ENCODE results near the gene PKNOX2.

Gene PKNOX2

DNA sequence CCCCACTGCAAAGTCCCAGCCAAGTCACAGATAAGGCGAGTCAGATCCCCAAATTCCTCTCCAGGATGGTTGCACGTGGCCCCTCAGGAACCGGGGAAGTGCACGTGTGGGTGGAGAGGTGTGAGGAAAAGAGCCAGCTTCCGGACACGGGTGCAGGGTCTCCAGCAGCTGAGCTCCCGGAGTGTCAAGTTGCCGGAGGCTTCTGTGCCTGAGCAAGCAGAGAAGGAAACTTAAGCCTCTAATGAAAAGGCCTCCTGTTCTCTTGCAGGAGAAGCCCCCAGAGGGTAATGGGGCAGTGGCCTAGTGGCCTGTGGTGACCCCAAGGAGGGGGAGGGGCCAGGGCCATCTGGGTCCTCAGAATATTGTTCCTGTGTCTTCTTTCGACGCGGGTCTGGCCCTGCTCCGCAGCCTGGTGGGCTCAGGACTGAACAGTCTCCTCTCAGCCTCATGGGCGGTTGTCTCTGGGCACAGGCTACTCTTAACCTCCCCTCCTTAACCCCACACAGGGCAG lies 183.6 kb downstream of the PKNOX2 start:
- H3K4me3 Mint-ChIP-seq, result no peak overlapping the region
- intact Hi-C loops (cut with micrococcal nuclease), result loop anchor here (2.0 to 10.0 kb wide), 2 partner anchors 203 to 385 kb away; no protein-coding TSS in a partner anchor

DNA sequence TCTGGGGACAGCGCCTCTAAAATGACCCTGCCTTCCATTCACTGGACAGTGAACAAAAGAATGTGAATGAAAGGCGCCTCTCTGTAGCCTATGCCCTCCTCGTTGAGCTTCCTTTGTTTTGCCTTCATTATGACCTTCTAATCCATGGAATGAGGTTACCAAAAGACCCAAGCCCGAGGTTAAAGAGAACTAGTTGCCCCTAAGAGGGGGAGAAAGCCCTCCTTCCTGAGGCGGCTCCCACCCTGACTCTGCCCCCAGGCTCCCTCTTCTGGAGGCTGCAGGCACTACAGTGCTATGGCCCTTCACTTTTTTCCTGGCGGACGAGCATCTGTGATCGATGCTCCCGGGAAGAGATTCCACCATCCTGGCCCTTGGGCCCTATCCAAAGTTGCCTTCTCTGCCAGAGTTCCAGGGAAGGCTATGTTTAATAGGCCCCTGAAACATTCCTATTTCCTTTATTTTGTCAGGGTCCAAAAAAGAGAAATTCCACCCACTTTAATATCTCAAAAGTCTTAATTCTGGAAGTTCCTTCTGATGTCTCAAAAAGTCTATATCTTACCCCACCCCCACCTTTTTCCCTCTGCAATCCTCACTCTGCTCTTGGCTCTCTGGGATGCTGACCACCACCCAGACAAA lies 184.2 kb downstream of the PKNOX2 start:
- H3K27me3 Mint-ChIP-seq, result peaks cover 33% of the 10 kb centered on the region
- H3K9me3 Mint-ChIP-seq, result no peaks in the 10 kb centered on the region
- intact Hi-C loops (cut with micrococcal nuclease), result loop anchor here (2.0 to 10.0 kb wide), 2 partner anchors 204 to 386 kb away; no protein-coding TSS in a partner anchor
- no peak overlapping the region for H3K27ac Mint-ChIP-seq
- peaks cover 6% of the 10 kb centered on the region for H3K4me1 Mint-ChIP-seq (ENCODE audit: low read depth)
- H3K4me3 Mint-ChIP-seq, result no peak overlapping the region
- H3K36me3 Mint-ChIP-seq (ENCODE audit: low read depth), result no peaks in the 10 kb centered on the region

More for the DNA sequence above, 183.6 kb downstream of the PKNOX2 start:
- H3K27ac Mint-ChIP-seq, result no peak overlapping the region
- H3K9me3 Mint-ChIP-seq, result no peaks in the 10 kb centered on the region
- H3K36me3 Mint-ChIP-seq (ENCODE audit: low read depth), result no peaks in the 10 kb centered on the region
- peaks cover 6% of the 10 kb centered on the region for H3K4me1 Mint-ChIP-seq (ENCODE audit: low read depth)
- peaks cover 33% of the 10 kb centered on the region for H3K27me3 Mint-ChIP-seq

DNA sequence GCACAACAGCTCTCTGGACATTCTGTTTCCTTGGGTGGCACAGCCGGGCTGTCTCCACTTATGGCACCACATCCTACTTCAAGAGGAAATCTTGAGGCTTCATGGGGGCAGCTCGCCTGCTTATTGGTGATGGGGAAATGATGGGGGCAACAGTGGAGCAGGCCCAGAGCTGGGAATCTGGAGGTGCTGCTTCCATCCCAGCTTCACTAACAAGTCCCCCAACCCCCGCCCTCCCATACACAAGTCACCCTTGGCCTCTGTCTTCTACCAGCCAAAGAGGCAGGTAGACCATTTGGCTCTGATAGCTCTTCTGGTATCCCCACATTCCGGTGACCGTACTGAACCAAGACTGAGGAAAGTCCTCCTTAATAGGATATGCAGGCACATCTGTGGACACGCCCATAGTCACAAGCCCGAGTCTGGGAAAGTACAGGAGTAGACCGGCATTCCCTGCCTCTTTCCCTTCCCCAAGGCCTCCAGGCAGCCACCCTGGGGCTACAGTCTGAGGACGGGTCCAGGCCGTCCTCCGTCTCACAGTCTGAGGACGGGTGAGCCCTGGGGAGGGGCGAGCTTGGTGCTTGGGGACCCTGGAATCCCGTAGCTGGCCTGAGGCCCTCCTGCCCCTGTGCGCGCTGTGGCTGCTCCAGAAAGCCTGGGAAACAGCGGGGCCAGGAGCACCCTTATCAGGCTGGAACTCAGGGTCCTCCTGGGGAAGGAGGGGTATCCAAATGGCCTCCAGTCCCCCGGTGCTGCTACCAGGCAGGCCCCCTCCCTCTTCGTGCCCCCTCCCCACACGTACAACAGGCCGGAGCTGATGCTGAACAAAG lies 185.9 kb downstream of the PKNOX2 start:
- H3K4me3 Mint-ChIP-seq, result no peak overlapping the region
- no peaks in the 10 kb centered on the region for H3K9me3 Mint-ChIP-seq
- no peak overlapping the region for H3K27ac Mint-ChIP-seq
- intact Hi-C loops (cut with micrococcal nuclease), result loop anchor here (10.0 kb wide), 1 partner anchor 186 kb away; the partner anchor contains the start of gene PKNOX2
- no peaks in the 10 kb centered on the region for H3K36me3 Mint-ChIP-seq (ENCODE audit: low read depth)
- H3K27me3 Mint-ChIP-seq, result peaks cover 26% of the 10 kb centered on the region
- H3K4me1 Mint-ChIP-seq (ENCODE audit: low read depth), result peaks cover 6% of the 10 kb centered on the region

DNA sequence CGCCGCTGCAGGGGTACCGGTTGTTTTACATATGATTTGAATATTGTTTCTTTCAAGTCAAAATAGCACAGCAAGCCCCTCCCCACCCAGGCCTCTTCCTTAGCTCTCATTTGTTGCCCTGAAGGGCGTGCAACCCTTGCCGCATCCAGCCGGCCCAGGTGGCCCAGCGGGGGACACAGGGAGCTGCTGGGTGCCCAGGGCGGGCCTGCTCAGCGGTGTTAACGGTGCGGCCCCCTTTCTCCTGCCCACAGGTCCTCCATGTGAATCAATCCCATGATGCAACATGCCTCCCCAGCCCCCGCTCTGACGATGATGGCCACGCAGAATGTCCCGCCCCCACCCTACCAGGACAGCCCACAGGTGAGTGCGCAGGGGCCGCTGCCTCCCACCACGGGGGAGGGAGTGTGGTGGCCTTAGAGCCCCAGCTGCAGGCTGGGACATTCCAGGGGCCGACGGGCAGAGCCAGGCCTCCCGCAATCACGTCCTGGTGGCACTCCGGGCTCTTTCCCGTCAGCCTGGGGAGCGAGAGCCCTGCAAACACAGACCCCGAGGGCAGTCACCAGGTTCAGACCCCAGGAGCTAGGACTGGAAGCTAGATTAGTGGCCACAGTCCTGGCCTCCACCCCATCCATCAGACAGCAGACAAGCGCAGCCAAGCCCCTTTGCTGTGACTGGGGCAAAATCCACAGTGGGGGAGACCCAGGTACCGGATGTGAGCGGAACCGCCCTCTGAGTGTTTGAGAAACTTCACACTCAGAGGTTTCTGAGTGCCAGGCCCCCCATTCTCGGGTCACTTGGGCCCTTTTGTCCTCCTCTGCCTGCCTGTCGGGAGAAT lies 186.7 kb downstream of the PKNOX2 start:
- Mint-ChIP-seq H3K36me3 (ENCODE audit: low read depth) (no peaks in the 10 kb centered on the region), H3K27ac (no peak overlapping the region), H3K4me3 (no peak overlapping the region), H3K9me3 (no peaks in the 10 kb centered on the region), H3K27me3 (peaks cover 24% of the 10 kb centered on the region), H3K4me1 (ENCODE audit: low read depth) (peaks cover 6% of the 10 kb centered on the region)
- intact Hi-C loops (cut with micrococcal nuclease), result loop anchor here (10.0 kb wide), 1 partner anchor 186 kb away; the partner anchor contains the start of gene PKNOX2

DNA sequence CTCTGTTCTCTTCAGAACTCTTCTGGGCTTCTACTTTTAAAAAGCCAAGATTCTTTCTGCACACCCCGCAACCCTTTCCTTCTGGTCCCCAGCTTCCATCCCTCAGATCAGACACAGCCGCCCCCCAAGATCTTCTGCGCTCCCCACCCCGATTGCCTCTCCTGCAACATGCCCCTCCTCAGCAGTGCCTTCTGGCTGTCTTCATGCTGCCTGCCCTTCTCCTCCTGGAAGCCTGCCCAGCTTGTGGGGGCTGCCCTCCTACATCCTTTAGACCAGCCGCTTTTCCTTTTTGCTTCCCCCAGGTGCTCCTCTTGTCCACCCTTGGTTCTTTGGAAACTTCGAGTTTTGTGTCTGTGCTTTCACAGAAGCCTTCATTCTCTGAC lies 187.3 kb downstream of the PKNOX2 start:
- Mint-ChIP-seq H3K4me1 (ENCODE audit: low read depth) (peaks cover 6% of the 10 kb centered on the region), H3K9me3 (no peaks in the 10 kb centered on the region), H3K4me3 (no peak overlapping the region), H3K27me3 (peaks cover 20% of the 10 kb centered on the region), H3K27ac (no peak overlapping the region), H3K36me3 (ENCODE audit: low read depth) (no peaks in the 10 kb centered on the region)
- intact Hi-C loops (cut with micrococcal nuclease), result loop anchor here (10.0 kb wide), 1 partner anchor 187 kb away; the partner anchor contains the start of gene PKNOX2

DNA sequence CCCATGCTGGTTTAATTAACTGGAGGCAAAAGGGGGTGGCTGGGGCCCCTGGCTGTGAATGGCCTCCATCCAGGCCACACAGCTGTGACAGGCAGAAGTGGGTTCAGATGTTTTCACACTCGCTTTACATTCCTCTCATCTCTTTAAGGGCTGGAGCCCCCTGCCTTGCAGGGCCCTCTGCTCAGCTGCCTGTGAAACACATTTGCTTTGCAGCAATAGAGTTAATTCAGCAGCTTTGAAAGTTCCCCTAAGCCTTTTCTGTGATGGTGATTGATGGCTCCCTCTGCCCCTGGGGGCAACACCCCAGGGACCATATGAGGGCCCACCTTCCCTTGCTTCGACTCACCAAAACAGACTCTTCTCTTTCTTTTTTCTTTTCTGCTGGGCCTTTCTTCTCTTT lies 192.2 kb downstream of the PKNOX2 start:
- intact Hi-C loops (cut with micrococcal nuclease), result loop anchor here (10.0 kb wide), 1 partner anchor 192 kb away; the partner anchor contains the start of gene PKNOX2
- Mint-ChIP-seq H3K4me3 (no peak overlapping the region), H3K4me1 (ENCODE audit: low read depth) (no peaks in the 10 kb centered on the region), H3K27me3 (peaks cover 9% of the 10 kb centered on the region), H3K36me3 (ENCODE audit: low read depth) (no peaks in the 10 kb centered on the region), H3K27ac (no peak overlapping the region), H3K9me3 (no peaks in the 10 kb centered on the region)

DNA sequence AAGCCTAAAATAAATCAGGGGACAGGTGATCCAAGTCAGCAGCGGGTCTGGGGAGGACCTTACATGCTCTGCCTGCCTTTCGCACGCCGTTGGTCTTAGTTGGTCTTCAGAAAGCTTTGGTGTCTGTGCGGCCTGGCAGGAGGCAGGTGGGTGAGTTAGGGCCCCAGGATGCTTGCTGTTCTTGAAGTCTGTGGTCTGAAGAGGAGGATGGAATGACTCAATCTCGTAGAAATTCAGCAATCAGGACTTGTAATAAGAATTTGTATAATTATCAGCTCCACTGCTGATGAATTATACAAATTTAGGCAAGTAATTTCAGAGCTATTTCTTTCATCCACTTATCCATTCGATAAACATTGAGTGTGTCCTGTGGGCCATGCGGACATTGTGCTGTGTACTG lies 193.0 kb downstream of the PKNOX2 start:
- no peaks in the 10 kb centered on the region for H3K4me1 Mint-ChIP-seq (ENCODE audit: low read depth)
- H3K36me3 Mint-ChIP-seq (ENCODE audit: low read depth), result no peaks in the 10 kb centered on the region
- no peak overlapping the region for H3K4me3 Mint-ChIP-seq
- intact Hi-C loops (cut with micrococcal nuclease), result loop anchor here (10.0 kb wide), 1 partner anchor 193 kb away; the partner anchor contains the start of gene PKNOX2
- H3K9me3 Mint-ChIP-seq, result no peaks in the 10 kb centered on the region
- H3K27me3 Mint-ChIP-seq, result peaks cover 6% of the 10 kb centered on the region
- no peak overlapping the region for H3K27ac Mint-ChIP-seq

DNA sequence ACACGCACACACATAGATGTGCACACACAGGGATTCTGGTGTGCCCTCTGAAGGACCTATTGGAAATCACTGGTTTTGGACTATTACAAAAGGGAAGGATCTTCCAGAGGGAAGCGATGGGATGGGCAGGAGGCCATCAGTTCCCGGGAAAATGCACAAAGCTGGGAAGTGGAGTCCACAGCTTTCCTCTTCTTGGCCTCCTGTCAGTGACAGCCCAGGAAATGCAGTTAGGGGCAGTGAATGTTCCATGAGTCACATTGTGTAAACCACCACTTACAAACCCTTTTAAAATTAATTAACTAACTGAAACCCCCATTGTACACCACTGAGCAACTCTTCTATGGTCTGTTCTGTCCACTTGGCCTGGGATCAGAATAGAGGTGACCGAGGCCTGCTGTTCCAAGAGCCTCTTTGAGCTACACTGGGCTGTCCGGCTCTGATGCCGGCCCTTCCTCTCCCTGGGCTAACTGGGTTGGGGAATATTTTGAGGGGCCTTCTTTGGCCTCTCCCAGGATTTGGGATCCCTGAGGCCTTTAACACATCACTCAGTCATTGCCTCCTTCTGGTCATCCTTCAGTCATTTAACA lies 193.8 kb downstream of the PKNOX2 start:
- Mint-ChIP-seq H3K27me3 (peaks cover 6% of the 10 kb centered on the region), H3K27ac (no peak overlapping the region), H3K4me1 (ENCODE audit: low read depth) (no peaks in the 10 kb centered on the region)

GRCh38 chr11:125359130-125359529 lies 194.6 kb downstream of the PKNOX2 start:
- Mint-ChIP-seq H3K4me1 (ENCODE audit: low read depth) (no peaks in the 10 kb centered on the region), H3K4me3 (no peak overlapping the region), H3K27me3 (peaks cover 6% of the 10 kb centered on the region), H3K36me3 (ENCODE audit: low read depth) (no peaks in the 10 kb centered on the region), H3K27ac (no peak overlapping the region), H3K9me3 (no peaks in the 10 kb centered on the region)
- intact Hi-C loops (cut with micrococcal nuclease), result loop anchor here (10.0 kb wide), 1 partner anchor 194 kb away; the partner anchor contains the start of gene PKNOX2

More for the DNA sequence above, 193.8 kb downstream of the PKNOX2 start:
- intact Hi-C loops (cut with micrococcal nuclease), result loop anchor here (10.0 kb wide), 1 partner anchor 194 kb away; the partner anchor contains the start of gene PKNOX2
- H3K4me3 Mint-ChIP-seq, result no peak overlapping the region
- no peaks in the 10 kb centered on the region for H3K9me3 Mint-ChIP-seq
- no peaks in the 10 kb centered on the region for H3K36me3 Mint-ChIP-seq (ENCODE audit: low read depth)

DNA sequence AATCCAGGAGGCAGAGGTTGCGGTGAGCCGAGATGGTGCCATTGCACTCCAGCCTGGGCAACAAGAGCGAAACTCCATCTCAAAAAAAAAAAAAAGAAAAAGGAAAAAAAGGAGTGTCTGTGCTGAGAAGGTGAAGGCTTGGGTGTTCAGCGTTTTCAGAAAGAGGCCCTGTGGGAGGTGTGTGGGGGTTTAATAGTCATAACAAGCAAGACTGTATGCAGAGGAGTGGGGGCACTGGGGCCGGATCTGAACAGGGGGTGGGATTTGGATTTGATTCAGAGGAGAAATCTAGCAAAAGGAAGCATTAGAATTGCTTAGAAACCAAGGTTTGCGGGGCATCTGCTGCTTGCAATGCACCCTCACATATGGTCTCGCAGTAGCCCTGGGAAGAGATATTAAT lies 195.5 kb downstream of the PKNOX2 start:
- H3K27ac Mint-ChIP-seq, result no peak overlapping the region
- intact Hi-C loops (cut with micrococcal nuclease), result no loop called here
- no peaks in the 10 kb centered on the region for H3K36me3 Mint-ChIP-seq (ENCODE audit: low read depth)

DNA sequence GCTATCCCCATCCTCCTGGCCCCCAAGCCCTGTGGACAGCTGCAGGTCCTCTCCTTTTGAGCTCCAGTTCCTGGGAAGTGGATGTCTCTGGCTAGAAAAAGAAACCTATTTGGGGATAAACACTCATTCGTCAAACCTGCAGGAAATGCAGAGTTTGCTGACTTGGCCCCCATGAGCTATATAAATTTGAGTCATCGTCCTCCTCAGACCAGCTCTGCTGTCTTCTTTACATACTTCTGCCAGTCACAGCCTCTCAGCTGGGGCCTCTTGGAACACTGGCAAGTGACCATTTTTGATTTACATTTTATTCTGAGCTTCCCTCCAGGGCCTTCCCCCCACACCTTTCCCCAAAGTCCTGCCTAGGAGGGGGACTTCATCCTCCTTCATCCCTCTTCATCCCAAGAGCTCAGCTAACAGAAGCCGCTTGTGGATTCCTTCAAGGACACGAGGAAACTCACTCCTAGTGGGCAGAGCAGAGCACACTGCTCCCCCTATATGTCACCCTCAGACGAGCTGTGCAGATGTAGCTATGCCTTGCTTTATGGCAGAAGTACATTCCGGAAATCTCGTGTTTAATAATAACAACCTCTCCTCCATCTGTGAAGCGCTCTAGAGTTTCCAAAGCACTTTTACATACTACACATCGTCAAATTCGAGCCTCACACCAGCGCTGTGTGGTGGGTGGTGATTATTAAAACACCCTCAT lies 199.7 kb downstream of the PKNOX2 start:
- Mint-ChIP-seq H3K4me1 (ENCODE audit: low read depth) (no peaks in the 10 kb centered on the region), H3K27me3 (peaks cover 9% of the 10 kb centered on the region), H3K27ac (no peak overlapping the region), H3K36me3 (ENCODE audit: low read depth) (no peaks in the 10 kb centered on the region), H3K4me3 (no peak overlapping the region), H3K9me3 (no peaks in the 10 kb centered on the region)
- intact Hi-C loops (cut with micrococcal nuclease), result no loop called here

More for the DNA sequence above, 195.5 kb downstream of the PKNOX2 start:
- Mint-ChIP-seq H3K27me3 (peaks cover 8% of the 10 kb centered on the region), H3K4me1 (ENCODE audit: low read depth) (no peaks in the 10 kb centered on the region), H3K4me3 (no peak overlapping the region), H3K9me3 (no peaks in the 10 kb centered on the region)

DNA sequence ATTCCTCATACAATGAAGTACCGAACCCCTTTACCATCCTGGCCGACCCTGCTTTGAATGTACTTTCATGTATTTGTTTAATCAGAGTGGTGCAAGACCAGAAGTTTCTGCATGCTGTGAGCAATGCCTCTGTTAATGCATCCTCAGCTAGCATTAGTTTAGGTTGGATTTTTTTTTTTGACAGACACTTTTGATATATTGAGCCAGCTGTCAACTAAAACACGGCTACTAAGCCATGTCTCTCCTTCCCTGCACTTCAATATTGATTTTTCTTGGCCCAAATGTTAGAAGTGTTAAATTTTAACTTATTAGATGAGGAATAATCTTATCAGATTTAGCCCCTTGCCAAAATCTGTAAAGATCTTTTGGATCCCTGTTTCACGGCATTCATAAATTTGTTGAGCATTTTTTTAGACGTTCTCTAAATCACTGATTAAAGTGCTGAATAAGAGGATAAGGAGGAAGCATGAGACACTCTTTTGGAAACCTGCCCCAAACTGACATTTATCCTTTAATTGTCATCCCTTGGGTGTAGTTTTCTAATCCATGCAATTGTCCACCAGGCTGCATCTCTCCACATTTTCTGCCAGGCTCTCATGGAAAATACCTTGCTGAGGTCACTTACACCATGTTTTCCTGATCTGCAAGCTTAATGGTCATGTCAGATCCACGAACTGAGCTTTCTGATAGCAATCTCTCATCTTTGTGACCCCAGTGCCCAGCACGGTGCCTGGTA lies 200.8 kb downstream of the PKNOX2 start:
- no peaks in the 10 kb centered on the region for H3K9me3 Mint-ChIP-seq
- peaks cover 15% of the 10 kb centered on the region for H3K27me3 Mint-ChIP-seq
- intact Hi-C loops (cut with micrococcal nuclease), result no loop called here
- no peak overlapping the region for H3K27ac Mint-ChIP-seq
- H3K4me3 Mint-ChIP-seq, result no peak overlapping the region
- H3K4me1 Mint-ChIP-seq (ENCODE audit: low read depth), result no peaks in the 10 kb centered on the region
- H3K36me3 Mint-ChIP-seq (ENCODE audit: low read depth), result no peaks in the 10 kb centered on the region

All from dendritic cell treated with granulocyte-macrophage colony-stimulating factor and Interleukin-4, amounts not matched to agents 40 ng/mL and 50 ng/mL, for 4 days (primary cell).